NCI-H1092 treated with DMSO at 0.1 percent for 48 hours (cell line): ENCODE measurements around the gene ADCK1.
"Not testable (repeated sequence)": the region's sequence is repeated elsewhere in the genome, so short reads cannot be mapped to it uniquely, and the experiment has no call there.

Source experiments
- DNase-seq: peaks from one replicate; lab custom pipeline; 2025; lab: John Stamatoyannopoulos, UW

Gene ADCK1

GRCh38 chr14:77865455-77865854, 65.5 kb downstream of the ADCK1 start:
- no peak for DNase-seq

GRCh38 chr14:77866932-77867331, 67.0 kb downstream of the ADCK1 start:
- DNase-seq = no peak

- DNase-seq = no peak
Observed at GRCh38 chr14:77867476-77867875, 67.6 kb downstream of the ADCK1 start.

- DNase-seq = no peak
Observed at GRCh38 chr14:77868552-77869285, 68.8 kb downstream of the ADCK1 start.

GRCh38 chr14:77869340-77869739, 69.4 kb downstream of the ADCK1 start:
- DNase-seq = no peak

GRCh38 chr14:77870646-77871045, 70.7 kb downstream of the ADCK1 start:
- no peak for DNase-seq

GRCh38 chr14:77872152-77872551, 72.2 kb downstream of the ADCK1 start:
- no peak for DNase-seq

GRCh38 chr14:77872983-77873382, 73.1 kb downstream of the ADCK1 start:
- DNase-seq = no peak

GRCh38 chr14:77878783-77879182, 78.9 kb downstream of the ADCK1 start:
- DNase-seq = no peak

GRCh38 chr14:77880056-77880455, 80.1 kb downstream of the ADCK1 start:
- DNase-seq = no peak

GRCh38 chr14:77882098-77882497, 82.2 kb downstream of the ADCK1 start:
- DNase-seq = peak; percentile 85

GRCh38 chr14:77882636-77883035, 82.7 kb downstream of the ADCK1 start:
- DNase-seq = no peak

GRCh38 chr14:77883131-77883846, 83.4 kb downstream of the ADCK1 start:
- no peak for DNase-seq

- DNase-seq = no peak
Observed at GRCh38 chr14:77883847-77884238, 83.9 kb downstream of the ADCK1 start.

GRCh38 chr14:77885367-77885766, 85.5 kb downstream of the ADCK1 start:
- DNase-seq = no peak

- DNase-seq = no peak
Observed at GRCh38 chr14:77886010-77886409, 86.1 kb downstream of the ADCK1 start.

GRCh38 chr14:77888903-77889302, 89.0 kb downstream of the ADCK1 start:
- DNase-seq = not testable (repeated sequence)

GRCh38 chr14:77889971-77890442, 90.1 kb downstream of the ADCK1 start:
- DNase-seq = no peak

GRCh38 chr14:77890873-77891272, 91.0 kb downstream of the ADCK1 start:
- DNase-seq = no peak

GRCh38 chr14:77892381-77892871, 92.5 kb downstream of the ADCK1 start:
- no peak for DNase-seq

GRCh38 chr14:77892890-77893484, 93.1 kb downstream of the ADCK1 start:
- DNase-seq = no peak

- DNase-seq = no peak
Observed at GRCh38 chr14:77897374-77897773, 97.5 kb downstream of the ADCK1 start.

GRCh38 chr14:77902811-77903210, 102.9 kb downstream of the ADCK1 start:
- DNase-seq = no peak
